ENCODE measurements around the gene FAM13C.

Gene FAM13C

GRCh38 chr10:59360605-59361405, 1.5 kb downstream of the FAM13C start:
- no peak for TF ChIP-seq EZH2phosphoT487 (IDR thresholded peaks at IDR 0.05; ENCODE audit: borderline replicate concordance, low read length)
- TF ChIP-seq CTCF (IDR thresholded peaks at IDR 0.05; ENCODE audit: low read depth, low read length, poor library complexity, severe bottlenecking): no peak
- H3K27me3 ChIP-seq (ENCODE audit: control insufficient read depth, low read length): peaks cover 11% of the 10 kb centered on the region
- no peak overlapping the region for H3K4me2 ChIP-seq (ENCODE audit: low read length)
- no peaks in the 10 kb centered on the region for H3K9me2 ChIP-seq (replicated peaks; ENCODE audit: control insufficient read depth, low read length)
- H3K79me2 ChIP-seq (ENCODE audit: control insufficient read depth, low read length): no peaks in the 10 kb centered on the region
- no peaks in the 10 kb centered on the region for H4K20me1 ChIP-seq (ENCODE audit: control insufficient read depth, insufficient read depth, low read depth, low read length)
- no peaks in the 10 kb centered on the region for H3F3A ChIP-seq (ENCODE audit: control insufficient read depth, insufficient read depth)
- no peak overlapping the region for H3K4me3 ChIP-seq (ENCODE audit: low read length)
- H3K36me3 ChIP-seq (ENCODE audit: control insufficient read depth, low read length): no peaks in the 10 kb centered on the region
- H3K9me3 ChIP-seq (ENCODE audit: control insufficient read depth, insufficient read depth, low read length): no peaks in the 10 kb centered on the region
- H3K27ac ChIP-seq (ENCODE audit: low read depth, low read length): no peak overlapping the region
- H3K4me1 ChIP-seq (ENCODE audit: control insufficient read depth, low read length): no peaks in the 10 kb centered on the region

- Histone ChIP-seq H3F3A (ENCODE audit: control insufficient read depth, insufficient read depth) (no peaks in the 10 kb centered on the region), H3K79me2 (ENCODE audit: control insufficient read depth, low read length) (no peaks in the 10 kb centered on the region), H3K4me2 (ENCODE audit: low read length) (no peak overlapping the region), H3K27me3 (ENCODE audit: control insufficient read depth, low read length) (peaks cover 5% of the 10 kb centered on the region; the same call in 1 of the 2 replicates), H4K20me1 (ENCODE audit: control insufficient read depth, insufficient read depth, low read depth, low read length) (no peaks in the 10 kb centered on the region), H3K4me1 (ENCODE audit: control insufficient read depth, low read length) (no peaks in the 10 kb centered on the region), H3K27ac (ENCODE audit: low read depth, low read length) (no peak overlapping the region), H3K36me3 (ENCODE audit: control insufficient read depth, low read length) (no peaks in the 10 kb centered on the region), H3K9me2 (replicated peaks; ENCODE audit: control insufficient read depth, low read length) (no peaks in the 10 kb centered on the region), H3K9me3 (ENCODE audit: control insufficient read depth, insufficient read depth, low read length) (no peaks in the 10 kb centered on the region), H3K4me3 (ENCODE audit: low read length) (no peak overlapping the region)
- no peak for TF ChIP-seq EZH2phosphoT487 (IDR thresholded peaks at IDR 0.05; ENCODE audit: borderline replicate concordance, low read length)
- TF ChIP-seq CTCF (IDR thresholded peaks at IDR 0.05; ENCODE audit: low read depth, low read length, poor library complexity, severe bottlenecking): no peak
These were observed 3.8 kb downstream of the FAM13C start for GRCh38 chr10:59358576-59358975.

- H3K4me2 ChIP-seq (ENCODE audit: low read length): no peak overlapping the region
- no peaks in the 10 kb centered on the region for H3K9me3 ChIP-seq (ENCODE audit: control insufficient read depth, insufficient read depth, low read length)
- no peaks in the 10 kb centered on the region for H3K4me1 ChIP-seq (ENCODE audit: control insufficient read depth, low read length)
- H3K27ac ChIP-seq (ENCODE audit: low read depth, low read length): no peak overlapping the region
- H4K20me1 ChIP-seq (ENCODE audit: control insufficient read depth, insufficient read depth, low read depth, low read length): no peaks in the 10 kb centered on the region
- H3K79me2 ChIP-seq (ENCODE audit: control insufficient read depth, low read length): no peaks in the 10 kb centered on the region
- no peaks in the 10 kb centered on the region for H3K36me3 ChIP-seq (ENCODE audit: control insufficient read depth, low read length)
- H3F3A ChIP-seq (ENCODE audit: control insufficient read depth, insufficient read depth): no peaks in the 10 kb centered on the region
- TF ChIP-seq EZH2phosphoT487 (IDR thresholded peaks at IDR 0.05; ENCODE audit: borderline replicate concordance, low read length) (no peak), CTCF (IDR thresholded peaks at IDR 0.05; ENCODE audit: low read depth, low read length, poor library complexity, severe bottlenecking) (no peak)
- H3K4me3 ChIP-seq (ENCODE audit: low read length): no peak overlapping the region
- no peaks in the 10 kb centered on the region for H3K27me3 ChIP-seq (ENCODE audit: control insufficient read depth, low read length)
- no peaks in the 10 kb centered on the region for H3K9me2 ChIP-seq (replicated peaks; ENCODE audit: control insufficient read depth, low read length)
These were observed 7.9 kb downstream of the FAM13C start for GRCh38 chr10:59354434-59354833.

Measured in DOHH2 (cell line).